A673 (cell line): ENCODE results near the gene RALGAPB. TPM values are rescaled to one million over a fixed set of nuclear protein-coding genes. Genes with fewer than 3 reads are reported as not detected.

Experiments
- BruUV-seq: library from RNA; stranded (reverse); fragments of 400-500 nt; replicated peaks from 2 replicates; lab custom pipeline; 2021; lab: Mats Ljungman, UMichigan
- CTCF ChIA-PET: fragments of 300-600 bp; sonication (Branson Sonifier 250); formaldehyde crosslinking; loops from one replicate; lab custom pipeline; 2022; ENCODE audit warnings: antibody characterized with exemption; lab: Charles Lee
- POLR2A ChIA-PET: fragments of 300-600 bp; sonication (Branson Sonifier 250); formaldehyde crosslinking; loops from one replicate; lab custom pipeline; 2022; ENCODE audit warnings: antibody characterized with exemption; ENCODE audit not compliant: low non-redundant PET; lab: Charles Lee
- DNase-seq: peaks from one replicate; pipeline ENCODE4 v3.0.0-alpha.2; 2015; ENCODE audit warnings: low spot score
- H3K27ac ChIP-seq: fragments of 200-600 bp; sonication (generic); 2 replicates; pipeline ENCODE4 v1.5.1; 2016; ENCODE audit warnings: mixed run types, low read depth, mild to moderate bottlenecking, mixed read lengths, antibody characterized with exemption, low read length; ENCODE audit not compliant: poor library complexity, severe bottlenecking
- H3K27me3 ChIP-seq: fragments of 200-600 bp; sonication (generic); replicated peaks from 2 replicates; pipeline ENCODE4 v1.6.1; 2017; ENCODE audit warnings: mixed run types, low read depth, mild to moderate bottlenecking, mixed read lengths, antibody characterized with exemption, low read length; ENCODE audit not compliant: insufficient read depth, poor library complexity
- H3K36me3 ChIP-seq: fragments of 200-600 bp; sonication (generic); 2 replicates; pipeline ENCODE4 v1.6.1; 2016; ENCODE audit warnings: mixed run types, mild to moderate bottlenecking, mixed read lengths, antibody characterized with exemption, low read length; ENCODE audit not compliant: insufficient read depth, poor library complexity, severe bottlenecking
- H3K4me1 ChIP-seq: fragments of 200-600 bp; sonication (generic); 2 replicates; pipeline ENCODE4 v1.6.1; 2017; ENCODE audit warnings: mixed run types, mild to moderate bottlenecking, mixed read lengths, antibody characterized with exemption, low read length; ENCODE audit not compliant: insufficient read depth, poor library complexity, severe bottlenecking
- H3K4me3 ChIP-seq: fragments of 200-600 bp; sonication (generic); 2 replicates; pipeline ENCODE4 v1.5.1; 2016; ENCODE audit warnings: low read depth, mixed run types, mild to moderate bottlenecking, mixed read lengths, low read length; ENCODE audit not compliant: poor library complexity, severe bottlenecking
- H3K9me3 ChIP-seq: fragments of 200-600 bp; sonication (generic); 2 replicates; pipeline ENCODE4 v1.6.1; 2016; ENCODE audit warnings: mixed run types, low read depth, mild to moderate bottlenecking, mixed read lengths, antibody characterized with exemption, low read length; ENCODE audit not compliant: poor library complexity, severe bottlenecking
- EZH2 ChIP-seq: fragments of 200-600 bp; sonication (generic); IDR thresholded peaks from 2 replicates; pipeline ENCODE4 v1.6.1; 2017; ENCODE audit warnings: borderline replicate concordance, low read depth, mild to moderate bottlenecking, mixed read lengths, antibody characterized with exemption, low read length; ENCODE audit not compliant: poor library complexity, severe bottlenecking
- intact Hi-C: fragments of 100-400 bp; cut with micrococcal nuclease; formaldehyde crosslinking; loops from one replicate; pipeline ENCODE4 v1.10.0; 2022; ENCODE audit not compliant: unreplicated experiment
- total RNA-seq: library from RNA; stranded (reverse); gene quantifications from 2 replicates; pipeline ENCODE4 v1.2.3, GENCODE V29; 2021
- TF ChIP-seq, protein P1 (sequence below): fragments of 300-800, 200-600 bp; sonication (generic); conservative IDR thresholded peaks from 2 replicates; pipeline ENCODE4 v1.5.1; 2017; ENCODE audit warnings: low read depth, mild to moderate bottlenecking, antibody characterized with exemption, low read length, moderate library complexity, mixed read lengths

The RALGAPB gene
- total RNA-seq, 1 experiment from 2014 or later = 34.4 TPM

DNA sequence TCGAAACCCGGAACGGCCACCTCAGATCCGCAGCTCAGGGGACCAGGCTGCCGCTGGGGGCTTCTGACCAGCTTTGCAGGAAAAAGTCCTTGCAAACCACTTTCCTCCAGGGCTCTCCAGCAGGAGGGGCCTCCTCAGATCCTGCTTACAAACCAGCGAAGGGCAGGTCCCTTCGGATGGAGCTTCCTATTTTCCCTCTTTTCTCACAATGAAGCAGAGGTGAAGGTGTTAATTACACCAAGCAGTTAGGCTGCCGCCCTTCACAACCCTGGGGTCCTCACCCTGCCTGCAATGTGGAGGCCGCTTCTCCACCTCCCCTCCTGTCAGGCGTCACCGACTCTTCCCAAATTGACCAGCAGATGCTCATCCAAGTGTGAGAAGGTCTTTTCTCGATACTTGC, 134.7 kb downstream of the RALGAPB start:
- ChIA-PET POLR2A (no interaction called here), CTCF (no interaction called here)
- no TSS peak for BruUV-seq
- intact Hi-C loops = no loop called here
- Histone ChIP-seq H3K9me3 (no peaks in the 10 kb centered on the region), H3K4me3 (no peak overlapping the region), H3K27ac (no peak overlapping the region), H3K4me1 (no peaks in the 10 kb centered on the region), H3K27me3 (peaks cover 14% of the 10 kb centered on the region), H3K36me3 (no peaks in the 10 kb centered on the region)
- no peak for DNase-seq
- TF ChIP-seq, protein P1, sequence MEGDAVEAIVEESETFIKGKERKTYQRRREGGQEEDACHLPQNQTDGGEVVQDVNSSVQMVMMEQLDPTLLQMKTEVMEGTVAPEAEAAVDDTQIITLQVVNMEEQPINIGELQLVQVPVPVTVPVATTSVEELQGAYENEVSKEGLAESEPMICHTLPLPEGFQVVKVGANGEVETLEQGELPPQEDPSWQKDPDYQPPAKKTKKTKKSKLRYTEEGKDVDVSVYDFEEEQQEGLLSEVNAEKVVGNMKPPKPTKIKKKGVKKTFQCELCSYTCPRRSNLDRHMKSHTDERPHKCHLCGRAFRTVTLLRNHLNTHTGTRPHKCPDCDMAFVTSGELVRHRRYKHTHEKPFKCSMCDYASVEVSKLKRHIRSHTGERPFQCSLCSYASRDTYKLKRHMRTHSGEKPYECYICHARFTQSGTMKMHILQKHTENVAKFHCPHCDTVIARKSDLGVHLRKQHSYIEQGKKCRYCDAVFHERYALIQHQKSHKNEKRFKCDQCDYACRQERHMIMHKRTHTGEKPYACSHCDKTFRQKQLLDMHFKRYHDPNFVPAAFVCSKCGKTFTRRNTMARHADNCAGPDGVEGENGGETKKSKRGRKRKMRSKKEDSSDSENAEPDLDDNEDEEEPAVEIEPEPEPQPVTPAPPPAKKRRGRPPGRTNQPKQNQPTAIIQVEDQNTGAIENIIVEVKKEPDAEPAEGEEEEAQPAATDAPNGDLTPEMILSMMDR = no peak
- no peak for TF ChIP-seq EZH2

DNA sequence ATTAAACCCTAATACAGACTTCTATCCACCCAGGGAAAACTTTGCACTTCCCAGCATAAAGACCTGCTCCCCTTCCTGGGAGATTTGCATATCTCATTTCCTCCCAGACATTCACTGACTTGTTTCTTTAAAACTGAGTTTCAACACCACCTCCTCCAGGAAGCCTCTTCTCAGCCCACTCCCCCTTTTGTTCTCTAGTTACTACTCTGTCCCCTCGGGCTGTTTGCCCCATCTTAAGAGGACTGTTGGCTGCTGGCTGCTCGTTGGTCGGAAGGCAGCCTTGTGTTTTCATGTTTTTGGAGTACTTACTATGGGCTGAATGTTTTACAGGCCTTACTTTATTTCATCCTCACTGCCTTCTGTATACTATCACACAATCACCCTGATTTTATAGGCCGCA, 135.5 kb downstream of the RALGAPB start:
- no peak for DNase-seq
- BruUV-seq = no TSS peak
- H3K4me3 ChIP-seq = no peak overlapping the region
- ChIA-PET CTCF (no interaction called here), POLR2A (no interaction called here)
- intact Hi-C loops = no loop called here
- TF ChIP-seq, protein P1 = no peak
- TF ChIP-seq EZH2 = no peak
- no peaks in the 10 kb centered on the region for H3K9me3 ChIP-seq
- no peak overlapping the region for H3K27ac ChIP-seq
- peaks cover 6% of the 10 kb centered on the region for H3K27me3 ChIP-seq
- no peaks in the 10 kb centered on the region for H3K4me1 ChIP-seq
- H3K36me3 ChIP-seq = no peaks in the 10 kb centered on the region

DNA sequence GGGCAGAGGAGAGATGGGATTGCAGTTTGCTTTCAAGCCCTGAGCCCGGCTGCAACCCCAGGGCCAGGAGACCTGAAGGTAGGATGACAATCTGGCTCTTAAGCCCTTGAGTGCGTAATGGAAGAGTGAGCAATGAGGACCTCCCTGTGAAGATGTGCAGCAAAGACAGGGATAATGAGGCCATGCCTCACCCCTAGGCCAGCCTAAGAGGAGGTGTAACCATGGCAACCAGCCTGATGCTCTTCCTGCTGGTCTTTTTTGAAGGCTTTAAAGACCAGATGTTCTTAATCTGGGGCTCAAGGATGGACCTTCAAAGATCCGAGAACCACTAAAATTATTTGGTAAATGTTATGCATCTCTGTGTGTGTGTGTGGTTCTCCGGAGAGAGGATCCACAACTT, 137.2 kb downstream of the RALGAPB start:
- Histone ChIP-seq H3K27ac (no peak overlapping the region), H3K4me1 (no peaks in the 10 kb centered on the region), H3K9me3 (no peaks in the 10 kb centered on the region), H3K36me3 (no peaks in the 10 kb centered on the region), H3K27me3 (no peaks in the 10 kb centered on the region), H3K4me3 (no peak overlapping the region)
- POLR2A ChIA-PET = no interaction called here
- BruUV-seq = no TSS peak
- intact Hi-C loops = no loop called here
- no peak for TF ChIP-seq EZH2
- TF ChIP-seq, protein P1 = no peak
- CTCF ChIA-PET = no interaction called here
- no peak for DNase-seq
